HG03558 (cell line): Measurements from ENCODE around the gene CD4.

Source experiments
- ATAC-seq: cut with Tn5 transposase; IDR thresholded peaks from one replicate; pipeline ENCODE4 v1.9.1; 2021; ENCODE audit warnings: moderate number of reproducible peaks; ENCODE audit not compliant: unreplicated experiment; ENCODE audit errors: extremely low read depth

CD4 gene

GRCh38 chr12:6764011-6764828, 25.1 kb upstream of the CD4 start:
- peak; percentile 50 for ATAC-seq

GRCh38 chr12:6765048-6765633, 24.2 kb upstream of the CD4 start:
- ATAC-seq = no peak

- ATAC-seq = no peak
Observed at GRCh38 chr12:6765634-6766581, 23.4 kb upstream of the CD4 start, which contains the start of gene PTMS. TSS of gene PTMS (plus strand) at chr12:6766363. CDS start at chr12:6766706, 343 bp downstream.

GRCh38 chr12:6766651-6767349, 22.5 kb upstream of the CD4 start:
- ATAC-seq = no peak

- no peak for ATAC-seq
Observed at GRCh38 chr12:6767353-6768319, 21.7 kb upstream of the CD4 start.

GRCh38 chr12:6768437-6768914, 20.9 kb upstream of the CD4 start:
- ATAC-seq = no peak

GRCh38 chr12:6768990-6769389, 20.3 kb upstream of the CD4 start:
- no peak for ATAC-seq

GRCh38 chr12:6769666-6770065, 19.7 kb upstream of the CD4 start:
- ATAC-seq = no peak

- no peak for ATAC-seq
Observed at GRCh38 chr12:6770094-6770493, 19.2 kb upstream of the CD4 start.

GRCh38 chr12:6770600-6770999, 18.7 kb upstream of the CD4 start:
- ATAC-seq = no peak

GRCh38 chr12:6771091-6771495, 18.2 kb upstream of the CD4 start:
- ATAC-seq = no peak

GRCh38 chr12:6771509-6772330, 17.6 kb upstream of the CD4 start:
- ATAC-seq = no peak

- ATAC-seq = no peak
Observed at GRCh38 chr12:6772331-6772695, 17.0 kb upstream of the CD4 start, which contains the start of gene LAG3. TSS of gene LAG3 (plus strand) at chr12:6772520. CDS start at chr12:6772853, 333 bp downstream.

- no peak for ATAC-seq
Observed at GRCh38 chr12:6772726-6773589, 16.4 kb upstream of the CD4 start.

- ATAC-seq = no peak
Observed at GRCh38 chr12:6773590-6774351, 15.6 kb upstream of the CD4 start.

- no peak for ATAC-seq
Observed at GRCh38 chr12:6774499-6775062, 14.7 kb upstream of the CD4 start.
